Kidney capillary endothelial cell (primary cell): Measurements from ENCODE around the gene TMEM178B.

Experiments used
- DNase-seq: peaks from one replicate; pipeline ENCODE4 v3.0.0-alpha.2; 2018; ENCODE audit warnings: low spot score

Gene TMEM178B

DNA sequence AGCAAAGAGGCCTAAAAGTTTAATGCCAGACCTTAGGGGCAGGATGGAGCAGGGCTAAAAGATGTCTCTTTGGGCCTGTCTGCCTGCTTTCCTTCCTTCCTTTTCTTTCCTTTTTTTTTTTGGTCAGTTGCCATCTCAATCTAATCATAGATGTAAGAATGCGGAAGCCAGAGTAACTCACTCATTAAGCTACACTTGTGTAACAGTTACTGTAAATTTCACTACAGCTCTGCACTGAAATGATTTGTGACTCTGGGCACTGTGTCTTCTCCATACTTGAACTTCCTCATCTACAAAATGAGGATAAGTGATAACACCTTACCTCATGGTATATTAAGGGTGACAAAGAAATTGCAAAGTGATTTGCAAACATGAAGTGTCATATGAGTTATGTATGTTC lies 401.8 kb downstream of the TMEM178B start:
- DNase-seq = no peak

- no peak for DNase-seq
These were observed 404.0 kb downstream of the TMEM178B start for GRCh38 chr7:141477865-141478264.

DNA sequence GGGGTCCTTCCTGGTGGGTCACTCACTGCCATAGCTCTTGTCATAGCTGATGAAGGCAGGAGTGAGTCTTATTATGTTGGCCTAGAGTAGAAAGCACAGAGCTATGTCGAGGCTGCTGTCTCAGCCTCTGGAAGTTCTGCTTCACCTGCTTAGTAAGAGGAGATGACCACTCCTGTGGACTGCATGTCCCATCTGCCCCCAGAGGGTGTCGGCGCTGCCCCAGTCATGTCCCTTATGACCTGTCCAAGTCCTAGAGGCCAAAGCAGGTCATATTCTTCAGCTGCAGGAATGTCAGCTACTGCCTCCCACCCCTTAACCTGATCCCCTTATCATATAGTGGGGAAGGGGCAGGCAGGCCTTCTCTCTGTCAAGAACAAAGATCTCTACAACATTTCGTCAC lies 405.0 kb downstream of the TMEM178B start:
- no peak for DNase-seq

GRCh38 chr7:141480953-141481352 lies 407.1 kb downstream of the TMEM178B start:
- DNase-seq = no peak

DNA sequence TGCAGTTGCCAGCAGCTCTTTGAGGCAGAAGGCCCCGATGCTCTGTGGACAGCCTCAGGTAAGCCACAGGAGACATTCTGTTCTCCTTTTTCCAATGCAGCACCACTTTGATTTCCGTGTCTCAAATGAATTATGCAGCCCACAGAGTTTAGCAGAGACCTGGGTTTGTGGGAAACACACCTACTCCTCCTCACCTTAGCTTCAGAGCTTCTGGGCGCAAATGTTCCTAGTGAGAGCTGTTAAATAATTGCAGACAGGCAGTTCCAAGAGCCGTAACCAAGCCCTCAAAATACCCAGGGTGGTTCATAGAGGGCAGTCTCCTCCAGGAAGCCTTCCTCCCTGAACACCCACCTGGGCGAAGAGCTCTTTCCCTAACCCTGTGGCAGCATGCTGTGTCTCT lies 408.1 kb downstream of the TMEM178B start:
- no peak for DNase-seq

GRCh38 chr7:141483044-141483443 lies 409.2 kb downstream of the TMEM178B start:
- DNase-seq = no peak

GRCh38 chr7:141484907-141485306 lies 411.0 kb downstream of the TMEM178B start:
- DNase-seq = no peak

- DNase-seq = no peak
These were observed 413.1 kb downstream of the TMEM178B start for GRCh38 chr7:141486959-141487358.

DNA sequence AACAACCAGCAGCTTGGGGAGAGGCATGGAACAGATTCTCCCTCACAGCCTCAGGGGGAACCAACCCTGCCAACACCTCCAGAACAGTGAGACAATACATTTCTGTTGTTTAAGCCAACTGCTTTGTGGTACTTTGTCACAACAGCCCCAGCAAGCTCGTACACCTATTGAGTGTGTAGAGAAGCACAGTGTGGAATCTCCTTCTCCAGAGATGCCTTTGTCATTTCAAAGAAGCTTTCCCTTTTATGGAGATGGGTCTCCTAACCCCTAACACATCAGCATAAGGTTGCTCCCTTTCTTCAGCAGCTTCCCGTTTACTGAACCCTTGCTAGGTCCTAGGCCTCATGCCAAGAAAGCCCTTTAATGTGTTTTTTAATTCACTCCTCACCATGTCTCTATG lies 416.6 kb downstream of the TMEM178B start:
- no peak for DNase-seq

- DNase-seq = no peak
These were observed 421.2 kb downstream of the TMEM178B start for GRCh38 chr7:141495057-141495456.

GRCh38 chr7:141497391-141497790 lies 423.5 kb downstream of the TMEM178B start:
- DNase-seq = no peak

GRCh38 chr7:141500608-141501007 lies 426.7 kb downstream of the TMEM178B start:
- no peak for DNase-seq

- no peak for DNase-seq
These were observed 427.6 kb downstream of the TMEM178B start for GRCh38 chr7:141501451-141501850.

- DNase-seq = no peak
These were observed 437.4 kb downstream of the TMEM178B start for GRCh38 chr7:141511316-141511675.

DNA sequence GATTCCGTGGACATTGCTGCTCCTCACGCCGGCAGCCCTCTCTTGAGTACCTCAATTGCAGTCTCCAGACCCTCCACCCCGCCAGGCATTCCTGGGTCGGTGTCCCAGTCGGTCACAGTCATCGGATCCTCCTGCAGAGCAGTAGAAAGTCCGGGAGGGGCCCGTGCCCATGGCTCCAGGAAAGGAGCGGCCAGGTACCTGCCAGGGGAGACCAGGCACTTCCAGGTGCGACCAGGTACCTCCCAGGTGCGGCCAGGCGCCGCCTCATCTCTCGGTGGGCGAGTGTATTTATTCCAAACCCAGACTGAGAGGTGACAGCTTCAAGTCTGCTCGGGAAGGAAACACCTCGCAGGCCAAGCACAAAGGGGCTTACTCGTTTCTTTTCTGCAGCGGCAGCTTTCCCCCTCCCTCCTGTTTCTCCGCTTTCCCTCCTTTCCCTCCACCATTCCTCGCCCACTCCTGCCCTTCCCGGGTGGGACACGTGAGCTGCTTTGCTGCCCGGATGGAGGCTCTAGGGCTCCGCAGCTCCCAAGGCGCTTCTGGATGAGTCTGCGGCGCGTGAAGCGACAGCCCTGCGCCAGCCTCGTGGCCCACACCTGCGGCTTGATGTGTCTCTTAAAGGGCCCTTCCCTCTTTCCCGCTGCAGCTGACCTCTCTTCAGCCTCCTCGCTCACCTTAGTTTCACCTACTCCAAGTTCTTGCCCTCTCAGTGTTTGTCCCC lies 438.0 kb downstream of the TMEM178B start:
- no peak for DNase-seq

GRCh38 chr7:141512597-141512996 lies 438.7 kb downstream of the TMEM178B start:
- no peak for DNase-seq

GRCh38 chr7:141513720-141514119 lies 439.9 kb downstream of the TMEM178B start:
- no peak for DNase-seq

GRCh38 chr7:141515941-141516340 lies 442.1 kb downstream of the TMEM178B start:
- DNase-seq = no peak

DNA sequence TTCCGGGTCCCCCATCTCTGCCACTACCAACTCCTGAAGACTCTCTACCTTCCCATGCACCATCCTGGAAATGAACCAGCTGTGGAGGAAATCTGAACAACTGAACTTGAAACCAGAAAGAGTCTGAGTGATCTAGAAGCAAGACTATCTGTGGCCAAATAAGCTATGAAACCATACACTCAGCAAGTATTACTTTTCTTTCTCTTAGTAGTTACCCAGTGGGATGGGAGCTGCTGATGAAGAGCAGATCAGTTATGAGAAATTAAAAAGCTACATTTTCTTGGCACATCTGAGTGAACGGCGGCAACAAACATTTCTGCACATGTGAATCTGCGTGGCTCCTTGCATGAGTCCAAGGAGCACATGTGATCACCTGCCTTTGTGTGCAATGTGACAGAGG lies 445.8 kb downstream of the TMEM178B start:
- DNase-seq = no peak

DNA sequence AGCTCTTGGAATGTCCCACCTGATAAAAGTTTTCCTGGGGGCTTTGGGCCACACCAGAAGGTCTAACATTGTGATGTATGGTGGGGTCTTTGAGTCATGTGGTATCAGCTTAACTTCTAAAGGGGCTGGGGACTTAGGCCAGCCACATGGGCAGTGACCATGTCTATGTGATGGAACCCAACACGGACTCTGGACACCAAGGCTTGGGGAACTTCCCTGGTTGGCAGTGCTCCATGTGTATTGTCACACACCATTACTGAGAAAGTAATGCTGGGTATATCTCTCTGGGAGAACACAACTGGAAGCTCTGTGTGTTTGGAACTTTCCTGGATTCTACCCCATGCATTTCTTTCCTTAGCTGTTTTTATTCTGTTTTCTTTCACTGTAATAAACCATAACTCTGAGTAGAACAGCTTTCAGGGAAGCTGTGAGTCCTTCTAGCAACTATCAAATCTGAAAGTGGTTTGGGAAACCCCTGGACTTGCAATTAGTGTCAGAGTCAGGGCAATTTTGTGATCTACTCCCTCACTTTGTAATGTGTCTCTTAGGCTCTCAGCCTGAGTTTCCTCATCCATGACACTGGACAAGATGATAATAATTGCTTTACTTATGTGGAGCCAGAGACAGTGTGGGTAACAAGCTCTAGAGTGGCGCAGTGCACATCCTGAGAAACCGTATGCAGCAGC lies 448.9 kb downstream of the TMEM178B start:
- DNase-seq = no peak

GRCh38 chr7:141525973-141526514 lies 452.2 kb downstream of the TMEM178B start:
- no peak for DNase-seq

- DNase-seq = no peak
These were observed 453.2 kb downstream of the TMEM178B start for GRCh38 chr7:141527076-141527475.

GRCh38 chr7:141528399-141528798 lies 454.5 kb downstream of the TMEM178B start:
- no peak for DNase-seq
